ENCODE results near the gene CTSG.

CTSG gene

DNA sequence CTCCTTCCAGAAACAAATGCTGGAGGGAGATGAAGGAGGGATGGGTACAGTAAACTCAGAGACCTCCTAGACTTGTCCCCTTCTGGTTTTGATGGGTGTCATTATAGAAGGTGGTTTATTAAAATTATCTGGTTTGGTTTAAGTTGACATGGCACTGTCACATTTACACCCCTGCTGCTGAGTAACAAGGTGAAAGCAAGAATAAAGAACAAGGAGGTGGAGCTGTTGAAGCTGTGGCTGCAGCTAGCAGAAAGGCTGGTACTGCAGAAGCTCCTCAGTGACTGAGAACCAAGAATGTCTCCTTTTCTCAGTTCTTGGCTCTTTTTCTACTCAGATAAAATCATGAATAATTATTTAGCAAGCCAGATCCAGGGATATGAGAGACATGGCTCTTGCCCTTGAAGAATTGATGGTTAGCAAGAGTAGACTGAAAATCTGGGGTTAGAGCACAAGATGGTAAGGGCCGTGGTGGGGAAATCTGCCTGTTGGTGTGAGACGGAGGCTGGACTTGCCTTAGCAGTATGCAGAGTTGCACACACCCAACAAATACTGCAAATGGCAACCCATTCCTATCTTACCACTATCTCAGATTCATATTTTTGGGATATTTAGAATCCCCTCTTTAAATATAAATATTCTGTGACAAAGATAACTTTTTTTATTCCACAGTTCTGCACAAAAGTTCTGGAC, 33.8 kb upstream of the CTSG start, which contains the start of gene GZMH (continued):
- TF ChIP-seq, protein P1, sequence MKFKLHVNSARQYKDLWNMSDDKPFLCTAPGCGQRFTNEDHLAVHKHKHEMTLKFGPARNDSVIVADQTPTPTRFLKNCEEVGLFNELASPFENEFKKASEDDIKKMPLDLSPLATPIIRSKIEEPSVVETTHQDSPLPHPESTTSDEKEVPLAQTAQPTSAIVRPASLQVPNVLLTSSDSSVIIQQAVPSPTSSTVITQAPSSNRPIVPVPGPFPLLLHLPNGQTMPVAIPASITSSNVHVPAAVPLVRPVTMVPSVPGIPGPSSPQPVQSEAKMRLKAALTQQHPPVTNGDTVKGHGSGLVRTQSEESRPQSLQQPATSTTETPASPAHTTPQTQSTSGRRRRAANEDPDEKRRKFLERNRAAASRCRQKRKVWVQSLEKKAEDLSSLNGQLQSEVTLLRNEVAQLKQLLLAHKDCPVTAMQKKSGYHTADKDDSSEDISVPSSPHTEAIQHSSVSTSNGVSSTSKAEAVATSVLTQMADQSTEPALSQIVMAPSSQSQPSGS (tag by site-specific recombination; IDR thresholded peaks at IDR 0.05; ENCODE audit: low read depth) = no peak
- TF ChIP-seq ZNF561 (tag by site-specific recombination; IDR thresholded peaks at IDR 0.05; ENCODE audit: borderline replicate concordance) (no peak), ZSCAN18 (tag by site-specific recombination; IDR thresholded peaks at IDR 0.05) (no peak), PRDM1 (tag by site-specific recombination; IDR thresholded peaks at IDR 0.05) (no peak), ZNF658 (tag by site-specific recombination; IDR thresholded peaks at IDR 0.05) (no peak), ZNF558 (tag by site-specific recombination; IDR thresholded peaks at IDR 0.05) (no peak)
- TF ChIP-seq, protein P2, sequence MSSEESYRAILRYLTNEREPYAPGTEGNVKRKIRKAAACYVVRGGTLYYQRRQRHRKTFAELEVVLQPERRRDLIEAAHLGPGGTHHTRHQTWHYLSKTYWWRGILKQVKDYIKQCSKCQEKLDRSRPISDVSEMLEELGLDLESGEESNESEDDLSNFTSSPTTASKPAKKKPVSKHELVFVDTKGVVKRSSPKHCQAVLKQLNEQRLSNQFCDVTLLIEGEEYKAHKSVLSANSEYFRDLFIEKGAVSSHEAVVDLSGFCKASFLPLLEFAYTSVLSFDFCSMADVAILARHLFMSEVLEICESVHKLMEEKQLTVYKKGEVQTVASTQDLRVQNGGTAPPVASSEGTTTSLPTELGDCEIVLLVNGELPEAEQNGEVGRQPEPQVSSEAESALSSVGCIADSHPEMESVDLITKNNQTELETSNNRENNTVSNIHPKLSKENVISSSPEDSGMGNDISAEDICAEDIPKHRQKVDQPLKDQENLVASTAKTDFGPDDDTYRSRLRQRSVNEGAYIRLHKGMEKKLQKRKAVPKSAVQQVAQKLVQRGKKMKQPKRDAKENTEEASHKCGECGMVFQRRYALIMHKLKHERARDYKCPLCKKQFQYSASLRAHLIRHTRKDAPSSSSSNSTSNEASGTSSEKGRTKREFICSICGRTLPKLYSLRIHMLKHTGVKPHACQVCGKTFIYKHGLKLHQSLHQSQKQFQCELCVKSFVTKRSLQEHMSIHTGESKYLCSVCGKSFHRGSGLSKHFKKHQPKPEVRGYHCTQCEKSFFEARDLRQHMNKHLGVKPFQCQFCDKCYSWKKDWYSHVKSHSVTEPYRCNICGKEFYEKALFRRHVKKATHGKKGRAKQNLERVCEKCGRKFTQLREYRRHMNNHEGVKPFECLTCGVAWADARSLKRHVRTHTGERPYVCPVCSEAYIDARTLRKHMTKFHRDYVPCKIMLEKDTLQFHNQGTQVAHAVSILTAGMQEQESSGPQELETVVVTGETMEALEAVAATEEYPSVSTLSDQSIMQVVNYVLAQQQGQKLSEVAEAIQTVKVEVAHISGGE (tag by site-specific recombination; conservative IDR thresholded peaks at IDR 0.05; ENCODE audit: low read depth) = no peak
- TF ChIP-seq, protein P3, sequence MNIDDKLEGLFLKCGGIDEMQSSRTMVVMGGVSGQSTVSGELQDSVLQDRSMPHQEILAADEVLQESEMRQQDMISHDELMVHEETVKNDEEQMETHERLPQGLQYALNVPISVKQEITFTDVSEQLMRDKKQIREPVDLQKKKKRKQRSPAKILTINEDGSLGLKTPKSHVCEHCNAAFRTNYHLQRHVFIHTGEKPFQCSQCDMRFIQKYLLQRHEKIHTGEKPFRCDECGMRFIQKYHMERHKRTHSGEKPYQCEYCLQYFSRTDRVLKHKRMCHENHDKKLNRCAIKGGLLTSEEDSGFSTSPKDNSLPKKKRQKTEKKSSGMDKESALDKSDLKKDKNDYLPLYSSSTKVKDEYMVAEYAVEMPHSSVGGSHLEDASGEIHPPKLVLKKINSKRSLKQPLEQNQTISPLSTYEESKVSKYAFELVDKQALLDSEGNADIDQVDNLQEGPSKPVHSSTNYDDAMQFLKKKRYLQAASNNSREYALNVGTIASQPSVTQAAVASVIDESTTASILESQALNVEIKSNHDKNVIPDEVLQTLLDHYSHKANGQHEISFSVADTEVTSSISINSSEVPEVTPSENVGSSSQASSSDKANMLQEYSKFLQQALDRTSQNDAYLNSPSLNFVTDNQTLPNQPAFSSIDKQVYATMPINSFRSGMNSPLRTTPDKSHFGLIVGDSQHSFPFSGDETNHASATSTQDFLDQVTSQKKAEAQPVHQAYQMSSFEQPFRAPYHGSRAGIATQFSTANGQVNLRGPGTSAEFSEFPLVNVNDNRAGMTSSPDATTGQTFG (tag by site-specific recombination; IDR thresholded peaks at IDR 0.05; ENCODE audit: borderline replicate concordance) = no peak
- TF ChIP-seq, protein P4, sequence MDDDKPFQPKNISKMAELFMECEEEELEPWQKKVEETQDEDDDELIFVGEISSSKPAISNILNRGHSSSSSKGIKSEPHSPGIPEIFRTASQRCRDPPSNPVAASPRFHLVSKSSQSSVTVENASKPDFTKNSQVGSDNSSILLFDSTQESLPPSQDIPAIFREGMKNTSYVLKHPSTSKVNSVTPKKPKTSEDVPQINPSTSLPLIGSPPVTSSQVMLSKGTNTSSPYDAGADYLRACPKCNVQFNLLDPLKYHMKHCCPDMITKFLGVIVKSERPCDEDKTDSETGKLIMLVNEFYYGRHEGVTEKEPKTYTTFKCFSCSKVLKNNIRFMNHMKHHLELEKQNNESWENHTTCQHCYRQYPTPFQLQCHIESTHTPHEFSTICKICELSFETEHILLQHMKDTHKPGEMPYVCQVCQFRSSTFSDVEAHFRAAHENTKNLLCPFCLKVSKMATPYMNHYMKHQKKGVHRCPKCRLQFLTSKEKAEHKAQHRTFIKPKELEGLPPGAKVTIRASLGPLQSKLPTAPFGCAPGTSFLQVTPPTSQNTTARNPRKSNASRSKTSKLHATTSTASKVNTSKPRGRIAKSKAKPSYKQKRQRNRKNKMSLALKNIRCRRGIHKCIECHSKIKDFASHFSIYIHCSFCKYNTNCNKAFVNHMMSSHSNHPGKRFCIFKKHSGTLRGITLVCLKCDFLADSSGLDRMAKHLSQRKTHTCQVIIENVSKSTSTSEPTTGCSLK (tag by site-specific recombination; IDR thresholded peaks at IDR 0.05) = no peak

- no peaks in the 10 kb centered on the region for H3K36me3 ChIP-seq (ENCODE audit: control insufficient read depth in 2 of 2, insufficient read depth in 1 of 2, low read length in 2 of 2)
- H3K4me3 ChIP-seq (ENCODE audit: low read depth, low read length) = no peak overlapping the region
- ChIA-PET POLR2A (no interaction called here), CTCF (interaction anchor here (0.6 to 1.2 kb wide), 3 partner anchors 103 to 276 kb away, joined by 3 to 4 read pairs (median 4); no protein-coding TSS in a partner anchor)
- TF ChIP-seq ZNF394 (tag by site-specific recombination; IDR thresholded peaks at IDR 0.05; ENCODE audit: borderline replicate concordance) (no peak), ZBTB8A (tag by site-specific recombination; IDR thresholded peaks at IDR 0.05) (no peak), GLI2 (tag by site-specific recombination; IDR thresholded peaks at IDR 0.05; ENCODE audit: borderline replicate concordance, low read depth) (no peak), ZSCAN4 (tag by site-specific recombination; IDR thresholded peaks at IDR 0.05) (no peak), ZNF140 (tag by site-specific recombination; IDR thresholded peaks at IDR 0.05) (no peak), ZNF157 (tag by site-specific recombination; IDR thresholded peaks at IDR 0.05) (no peak), ZNF558 (tag by site-specific recombination; IDR thresholded peaks at IDR 0.05) (no peak), PRDM6 (tag by site-specific recombination; IDR thresholded peaks at IDR 0.05) (no peak), YY1 (tag by site-specific recombination; IDR thresholded peaks at IDR 0.05) (no peak), ZBTB20 (tag by site-specific recombination; IDR thresholded peaks at IDR 0.05) (no peak), ZNF747 (tag by site-specific recombination; IDR thresholded peaks at IDR 0.05) (no peak)
- H3K9me3 ChIP-seq (ENCODE audit: control insufficient read depth, insufficient read depth, low read depth, low read length) = no peaks in the 10 kb centered on the region
- H3K4me1 ChIP-seq (ENCODE audit: control insufficient read depth, insufficient read depth, low read length) = no peaks in the 10 kb centered on the region
- H3K27ac ChIP-seq (ENCODE audit: extremely low read depth, low read depth, low read length) = no peak overlapping the region
These were observed 31.8 kb upstream of the CTSG start for GRCh38 chr14:24607635-24608514.

Measured in HEK293 (cell line).